Measurements from ENCODE around the gene MRPL22. TPM values are rescaled to one million over a fixed set of nuclear protein-coding genes. Genes with fewer than 3 reads are reported as not detected.

The MRPL22 gene
- total and polyA plus RNA-seq, 2 of the 4 experiments (the other 2 are of a cell fraction), result 13.3 to 58.0 TPM

DNA sequence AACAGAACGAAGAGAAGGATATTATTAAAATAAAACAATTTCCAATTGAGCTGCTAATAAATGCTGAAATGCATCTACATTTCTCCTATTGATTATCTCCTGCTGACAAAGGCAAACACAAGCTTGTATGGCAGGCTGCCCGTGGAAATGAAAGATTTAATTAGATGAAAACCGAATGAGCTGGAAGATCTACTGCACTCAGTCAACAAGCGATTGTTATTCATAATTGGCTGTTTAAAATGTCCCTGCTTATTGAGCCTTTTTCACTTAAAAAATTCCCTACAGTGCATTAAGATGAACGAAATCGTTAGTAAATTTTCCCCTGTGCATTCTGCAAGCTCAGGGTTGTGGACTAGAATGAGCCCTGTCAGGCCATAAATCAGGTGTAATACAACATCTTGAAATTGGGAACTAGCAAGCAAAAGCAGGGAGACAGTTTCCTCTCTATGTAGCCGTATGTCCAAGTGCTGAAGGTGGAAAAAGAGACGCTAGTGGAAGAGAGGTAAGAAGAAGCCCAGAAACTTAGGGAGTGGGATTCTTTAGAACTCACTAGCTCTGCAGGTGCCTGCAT lies 44.2 kb downstream of the MRPL22 start:
- H3K56ac ChIP-seq (ENCODE audit: extremely low read depth, insufficient read depth, low read length), result no peak overlapping the region
- no peaks in the 10 kb centered on the region for H3K36me3 ChIP-seq (ENCODE audit: control insufficient read depth, insufficient read depth, low read length)
- ChIA-PET CTCF (interaction anchor here (1.3 to 2.5 kb wide), 2 partner anchors 12 to 17 kb away, joined by 3 to 11 read pairs; no protein-coding TSS in a partner anchor), POLR2A (ENCODE audit: unreplicated experiment) (no interaction called here)
- no peak for TF ChIP-seq BHLHE40 (IDR thresholded peaks at IDR 0.05; ENCODE audit: low read depth, low read length)
- TF ChIP-seq MXI1 (IDR thresholded peaks at IDR 0.05; ENCODE audit: borderline replicate concordance, low read depth, low read length), result no peak
- TF ChIP-seq CHD1 (IDR thresholded peaks at IDR 0.05; ENCODE audit: low read depth, low read length), result no peak
- no peak for TF ChIP-seq RAD21 (IDR thresholded peaks at IDR 0.05; ENCODE audit: low read length)
- TF ChIP-seq RCOR1 (IDR thresholded peaks at IDR 0.05; ENCODE audit: insufficient replicate concordance, low read length), result no peak
- TF ChIP-seq SMC3 (IDR thresholded peaks at IDR 0.05; ENCODE audit: low read depth, low read length), result no peak
- TF ChIP-seq POLR2A (IDR thresholded peaks at IDR 0.05; ENCODE audit: low read depth, low read length), result no peak
- no peak for TF ChIP-seq MAZ (IDR thresholded peaks at IDR 0.05; ENCODE audit: borderline replicate concordance, low read depth, low read length)
- no peak for TF ChIP-seq RFX5 (IDR thresholded peaks at IDR 0.05; ENCODE audit: low read depth, low read length)
- TF ChIP-seq FOS (IDR thresholded peaks at IDR 0.05; ENCODE audit: low read depth, low read length), result no peak
- TF ChIP-seq, protein P1, sequence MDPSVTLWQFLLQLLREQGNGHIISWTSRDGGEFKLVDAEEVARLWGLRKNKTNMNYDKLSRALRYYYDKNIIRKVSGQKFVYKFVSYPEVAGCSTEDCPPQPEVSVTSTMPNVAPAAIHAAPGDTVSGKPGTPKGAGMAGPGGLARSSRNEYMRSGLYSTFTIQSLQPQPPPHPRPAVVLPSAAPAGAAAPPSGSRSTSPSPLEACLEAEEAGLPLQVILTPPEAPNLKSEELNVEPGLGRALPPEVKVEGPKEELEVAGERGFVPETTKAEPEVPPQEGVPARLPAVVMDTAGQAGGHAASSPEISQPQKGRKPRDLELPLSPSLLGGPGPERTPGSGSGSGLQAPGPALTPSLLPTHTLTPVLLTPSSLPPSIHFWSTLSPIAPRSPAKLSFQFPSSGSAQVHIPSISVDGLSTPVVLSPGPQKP (IDR thresholded peaks at IDR 0.05; ENCODE audit: borderline replicate concordance, low read depth, low read length), result no peak
- TF ChIP-seq, protein P2, sequence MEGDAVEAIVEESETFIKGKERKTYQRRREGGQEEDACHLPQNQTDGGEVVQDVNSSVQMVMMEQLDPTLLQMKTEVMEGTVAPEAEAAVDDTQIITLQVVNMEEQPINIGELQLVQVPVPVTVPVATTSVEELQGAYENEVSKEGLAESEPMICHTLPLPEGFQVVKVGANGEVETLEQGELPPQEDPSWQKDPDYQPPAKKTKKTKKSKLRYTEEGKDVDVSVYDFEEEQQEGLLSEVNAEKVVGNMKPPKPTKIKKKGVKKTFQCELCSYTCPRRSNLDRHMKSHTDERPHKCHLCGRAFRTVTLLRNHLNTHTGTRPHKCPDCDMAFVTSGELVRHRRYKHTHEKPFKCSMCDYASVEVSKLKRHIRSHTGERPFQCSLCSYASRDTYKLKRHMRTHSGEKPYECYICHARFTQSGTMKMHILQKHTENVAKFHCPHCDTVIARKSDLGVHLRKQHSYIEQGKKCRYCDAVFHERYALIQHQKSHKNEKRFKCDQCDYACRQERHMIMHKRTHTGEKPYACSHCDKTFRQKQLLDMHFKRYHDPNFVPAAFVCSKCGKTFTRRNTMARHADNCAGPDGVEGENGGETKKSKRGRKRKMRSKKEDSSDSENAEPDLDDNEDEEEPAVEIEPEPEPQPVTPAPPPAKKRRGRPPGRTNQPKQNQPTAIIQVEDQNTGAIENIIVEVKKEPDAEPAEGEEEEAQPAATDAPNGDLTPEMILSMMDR (conservative IDR thresholded peaks at IDR 0.05; ENCODE audit: low read depth, low read length), result no peak
- TF ChIP-seq CEBPB (IDR thresholded peaks at IDR 0.05; ENCODE audit: low read depth, low read length), result no peak
- TF ChIP-seq, protein P3, sequence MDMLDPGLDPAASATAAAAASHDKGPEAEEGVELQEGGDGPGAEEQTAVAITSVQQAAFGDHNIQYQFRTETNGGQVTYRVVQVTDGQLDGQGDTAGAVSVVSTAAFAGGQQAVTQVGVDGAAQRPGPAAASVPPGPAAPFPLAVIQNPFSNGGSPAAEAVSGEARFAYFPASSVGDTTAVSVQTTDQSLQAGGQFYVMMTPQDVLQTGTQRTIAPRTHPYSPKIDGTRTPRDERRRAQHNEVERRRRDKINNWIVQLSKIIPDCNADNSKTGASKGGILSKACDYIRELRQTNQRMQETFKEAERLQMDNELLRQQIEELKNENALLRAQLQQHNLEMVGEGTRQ (IDR thresholded peaks at IDR 0.05; ENCODE audit: low read depth, low read length), result no peak
- TF ChIP-seq NFE2L2 (IDR thresholded peaks at IDR 0.05; ENCODE audit: low read depth, low read length), result no peak
- TF ChIP-seq MAFK (IDR thresholded peaks at IDR 0.05; ENCODE audit: low read depth, low read length), result no peak
- BruUV-seq (replicated peaks), result no TSS peak
- no peak overlapping the region for H3K9ac ChIP-seq (ENCODE audit: low read depth, low read length)
- intact Hi-C loops (cut with micrococcal nuclease) (no loop called here), in situ Hi-C loops (cut with MboI; ENCODE audit: low sequenced_read_pairs) (no loop called here), dilution Hi-C loops (cut with HindIII; ENCODE audit: low sequenced_read_pairs, unreplicated experiment) (no loop called here)
- no peak overlapping the region for H4K8ac ChIP-seq (ENCODE audit: low read depth in 2 of 2, low read length in 2 of 2)
- no peak overlapping the region for H4K91ac ChIP-seq (ENCODE audit: insufficient read depth, low read depth, low read length)
- no peaks in the 10 kb centered on the region; the same call in 1 of the 2 replicates for H3K27me3 ChIP-seq (ENCODE audit: control insufficient read depth, insufficient read depth, low read length)
- H3K79me1 ChIP-seq (ENCODE audit: low read depth in 1 of 2, low read length in 2 of 2), result no peaks in the 10 kb centered on the region
- no peak overlapping the region for H2BK20ac ChIP-seq (ENCODE audit: low read depth, low read length)
- H2BK15ac ChIP-seq (ENCODE audit: low read depth, low read length), result no peak overlapping the region
- no peak overlapping the region for H3K14ac ChIP-seq (replicated peaks; ENCODE audit: low read depth, low read length)
- H4K5ac ChIP-seq (ENCODE audit: low read depth, low read length), result no peak overlapping the region
- H3K18ac ChIP-seq (ENCODE audit: low read depth, low read length), result no peak overlapping the region
- DNase-seq (no peak), ATAC-seq (ENCODE audit: low read depth) (no peak)
- H3K4ac ChIP-seq (ENCODE audit: low read depth, low read length), result no peak overlapping the region
- no CpG with 5 or more reads among the region's 8 CpGs for WGBS, 2 experiments (ENCODE audit: extremely low coverage in 2 of 2, insufficient read length in 1 of 2)
- H3K9me1 ChIP-seq (ENCODE audit: insufficient read depth, low read length), result no peaks in the 10 kb centered on the region
- no peak overlapping the region for H2BK120ac ChIP-seq (ENCODE audit: low read depth, low read length)
- no peak overlapping the region for H2AFZ ChIP-seq (replicated peaks; ENCODE audit: low read length, poor library complexity)
- H3K4me2 ChIP-seq (ENCODE audit: low read depth, low read length), result no peak overlapping the region
- no peak overlapping the region for H3K23ac ChIP-seq (ENCODE audit: low read depth, low read length)
- no peak overlapping the region for H2AK5ac ChIP-seq (ENCODE audit: low read depth, low read length)
- H3K4me1 ChIP-seq (ENCODE audit: control insufficient read depth, insufficient read depth, low read length), result no peaks in the 10 kb centered on the region
- no peak overlapping the region for H3K4me3 ChIP-seq (ENCODE audit: insufficient read depth, low read depth, low read length)
- H4K20me1 ChIP-seq (ENCODE audit: insufficient read depth, low read length), result no peaks in the 10 kb centered on the region
- H3K9me3 ChIP-seq (ENCODE audit: control insufficient read depth, insufficient read depth, low read length), result no peaks in the 10 kb centered on the region
- no peak overlapping the region for H3K27ac ChIP-seq (ENCODE audit: insufficient read depth, low read length)
- H2AK9ac ChIP-seq (replicated peaks; ENCODE audit: low read depth, low read length, poor library complexity), result no peak overlapping the region
- no peak overlapping the region for H2BK5ac ChIP-seq (ENCODE audit: low read depth, low read length, poor library complexity, severe bottlenecking)
